Natural killer cell (primary cell): Measurements from ENCODE around the gene GPR3. TPM values are rescaled to one million over a fixed set of nuclear protein-coding genes. Genes with fewer than 3 reads are reported as not detected.
A peak's percentile ranks its signal among the peaks of the same experiment; 100 is the strongest.
"Not testable (repeated sequence)": the region's sequence is repeated elsewhere in the genome, so short reads cannot be mapped to it uniquely, and the experiment has no call there.

ENCODE experiments used
- ATAC-seq, 3 donors: fragments of 150-1000 bp in 2 of 3; fragments of 200-7000 bp in 1 of 3; cut with Tn5 transposase; 1 replicate in 1 of 3; 2 replicates in 2 of 3; pipeline ENCODE4 v1.10.0; 2021; ENCODE audit warnings: mild to moderate bottlenecking in 2 of 3, moderate library complexity in 2 of 3
- DNase-seq, 2 donors: peaks; one replicate each; pipeline versions ENCODE4 v3.0.0 to v3.0.0-alpha.2; 2013 to 2021; ENCODE audit warnings: mixed read lengths in 1 of 2
- H3K27ac ChIP-seq: one replicate; pipeline ENCODE4 v1.5.1; 2013; ENCODE audit warnings: mild to moderate bottlenecking, low read length
- H3K27me3 ChIP-seq: one replicate; pipeline ENCODE4 v1.6.1; 2013; ENCODE audit warnings: low read length; ENCODE audit not compliant: control insufficient read depth, insufficient read depth
- H3K36me3 ChIP-seq: one replicate; pipeline ENCODE4 v1.6.1; 2013; ENCODE audit warnings: low read length; ENCODE audit not compliant: control insufficient read depth, insufficient read depth
- H3K4me1 ChIP-seq: one replicate; pipeline ENCODE4 v1.6.1; 2013; ENCODE audit warnings: low read length; ENCODE audit not compliant: control insufficient read depth, insufficient read depth
- H3K4me3 ChIP-seq: one replicate; pipeline ENCODE4 v1.5.1; 2013; ENCODE audit warnings: low read length
- H3K9me3 ChIP-seq: one replicate; pipeline ENCODE4 v1.6.1; 2013; ENCODE audit warnings: low read length; ENCODE audit not compliant: control insufficient read depth, insufficient read depth
- H3K27ac Mint-ChIP-seq, 2 donors: one replicate each; pipeline ENCODE4 v1.8.0; 2022; ENCODE audit warnings: mild to moderate bottlenecking in 2 of 2, mixed read lengths in 2 of 2, moderate library complexity in 1 of 2
- H3K27me3 Mint-ChIP-seq, 2 donors: one replicate each; pipeline ENCODE4 v1.8.0; 2022; ENCODE audit warnings: low read depth in 2 of 2, mixed read lengths in 2 of 2
- H3K36me3 Mint-ChIP-seq: one replicate; pipeline ENCODE4 v1.8.0; 2022; ENCODE audit warnings: mixed read lengths
- H3K4me1 Mint-ChIP-seq, 2 donors: one replicate each; pipeline ENCODE4 v1.8.0; 2022; ENCODE audit warnings: mixed read lengths in 2 of 2
- H3K4me3 Mint-ChIP-seq: one replicate; pipeline ENCODE4 v1.8.0; 2022; ENCODE audit warnings: mild to moderate bottlenecking, moderate library complexity, mixed read lengths
- H3K9me3 Mint-ChIP-seq, 2 donors: one replicate each; pipeline ENCODE4 v1.8.0; 2022; ENCODE audit warnings: mixed read lengths in 2 of 2
- WGBS: methylation state at CpG from one replicate; pipeline ENCODE4 v1.1.7; 2013; ENCODE audit warnings: missing lambda C conversion rate; ENCODE audit not compliant: insufficient coverage; 5-methylcytosine and 5-hydroxymethylcytosine counted together
- intact Hi-C: fragments of 100-400 bp; cut with micrococcal nuclease; formaldehyde crosslinking; loops from one replicate; pipeline ENCODE4 v1.14.2; 2022
- total RNA-seq, 4 donors: library from RNA; stranded (reverse); fragments of 120-200 nt in 1 of 4; gene quantifications; one replicate each; pipeline versions ENCODE4 v1.2.3 to v1.2.4, GENCODE V29; 2013 to 2022
- TF ChIP-seq, protein P1 (sequence below): fragments of 200-600 bp; IDR thresholded peaks from one replicate; pipeline ENCODE4 v1.8.0; 2022; ENCODE audit warnings: antibody characterized with exemption

GPR3 gene
- total RNA-seq, 3 donors from 2014 or later (not counting 1 experiment from before 2014, with no cell fraction given), result 0.39 to 0.87 (median 0.60) TPM

DNA sequence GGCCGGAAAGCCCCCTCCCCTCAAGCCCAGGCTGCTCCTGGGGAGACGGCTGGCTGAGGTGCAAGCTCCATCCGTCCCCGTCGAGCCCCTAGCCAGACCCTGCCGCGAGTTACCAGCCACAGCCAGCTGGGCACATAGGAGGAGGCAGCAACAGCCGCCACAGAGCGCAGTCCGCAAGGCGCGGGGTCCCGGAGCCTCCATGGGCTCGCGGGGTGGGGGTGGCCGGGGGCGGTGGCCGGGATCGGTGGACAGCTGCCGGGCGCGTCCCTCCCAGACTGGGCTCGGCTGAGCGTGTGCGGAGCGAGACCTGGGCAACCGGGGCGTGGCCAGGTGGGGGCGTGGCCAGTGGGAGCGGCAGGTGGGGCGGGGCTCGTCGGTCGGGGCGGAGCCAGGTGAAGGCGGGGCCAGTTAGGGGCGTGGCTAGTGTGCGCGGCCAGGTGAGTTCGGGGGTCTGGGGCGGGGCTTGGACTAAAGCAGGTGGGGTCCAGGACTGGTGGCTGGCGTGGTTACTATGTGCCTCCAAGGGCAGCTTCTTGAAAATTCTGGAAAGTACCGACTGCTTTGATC lies 9.3 kb upstream of the GPR3 start, which contains the start of gene CD164L2:
Gene CD164L2, minus strand, starts transcription at position 295 of the 567 bp plus-strand sequence. Its CDS starts 94 bp downstream, at position 201.
- WGBS, result 26% methylated on average over 43 of the region's 43 CpGs
- Mint-ChIP-seq H3K4me3 (no peak within 1 kb of the TSS), H3K9me3 (no peaks in the 10 kb centered on the region), H3K27ac (no peak within 1 kb of the TSS), H3K27me3 (peaks cover 0 to 12% of the 10 kb centered on the region in 2 donors), H3K4me1 (no peaks in the 10 kb centered on the region), H3K36me3 (no peaks in the 10 kb centered on the region)
- Histone ChIP-seq H3K27ac (no peak within 1 kb of the TSS), H3K27me3 (no peaks in the 10 kb centered on the region), H3K4me3 (no peak within 1 kb of the TSS), H3K9me3 (no peaks in the 10 kb centered on the region), H3K36me3 (no peaks in the 10 kb centered on the region), H3K4me1 (no peaks in the 10 kb centered on the region)
- TF ChIP-seq, protein P1, sequence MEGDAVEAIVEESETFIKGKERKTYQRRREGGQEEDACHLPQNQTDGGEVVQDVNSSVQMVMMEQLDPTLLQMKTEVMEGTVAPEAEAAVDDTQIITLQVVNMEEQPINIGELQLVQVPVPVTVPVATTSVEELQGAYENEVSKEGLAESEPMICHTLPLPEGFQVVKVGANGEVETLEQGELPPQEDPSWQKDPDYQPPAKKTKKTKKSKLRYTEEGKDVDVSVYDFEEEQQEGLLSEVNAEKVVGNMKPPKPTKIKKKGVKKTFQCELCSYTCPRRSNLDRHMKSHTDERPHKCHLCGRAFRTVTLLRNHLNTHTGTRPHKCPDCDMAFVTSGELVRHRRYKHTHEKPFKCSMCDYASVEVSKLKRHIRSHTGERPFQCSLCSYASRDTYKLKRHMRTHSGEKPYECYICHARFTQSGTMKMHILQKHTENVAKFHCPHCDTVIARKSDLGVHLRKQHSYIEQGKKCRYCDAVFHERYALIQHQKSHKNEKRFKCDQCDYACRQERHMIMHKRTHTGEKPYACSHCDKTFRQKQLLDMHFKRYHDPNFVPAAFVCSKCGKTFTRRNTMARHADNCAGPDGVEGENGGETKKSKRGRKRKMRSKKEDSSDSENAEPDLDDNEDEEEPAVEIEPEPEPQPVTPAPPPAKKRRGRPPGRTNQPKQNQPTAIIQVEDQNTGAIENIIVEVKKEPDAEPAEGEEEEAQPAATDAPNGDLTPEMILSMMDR, result no peak
- peak; percentile 49 to 92 (median 69) for ATAC-seq
- intact Hi-C loops, result no loop called here
- peak in 1 of 2 donors; percentile 62 for DNase-seq

DNA sequence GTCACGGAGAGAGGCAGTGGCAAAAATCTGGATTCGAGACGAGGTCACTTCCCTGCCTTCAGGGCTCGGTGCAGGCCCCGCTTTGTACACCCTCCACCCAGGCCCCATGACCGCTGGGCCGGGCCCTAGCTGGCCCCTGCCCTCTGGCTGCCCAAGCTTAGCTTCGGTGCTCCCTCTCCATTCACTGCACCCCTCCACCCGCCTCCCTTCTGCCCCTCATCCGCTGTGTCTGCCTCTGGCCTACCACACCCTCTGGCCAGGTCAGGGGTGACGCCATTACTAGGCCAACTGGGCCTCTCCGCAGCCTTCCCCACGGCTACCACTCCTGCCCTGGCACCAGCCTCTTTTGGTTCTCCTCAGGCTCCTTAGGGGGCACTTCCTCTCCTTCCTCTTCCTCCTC lies 8.8 kb upstream of the GPR3 start:
- ATAC-seq, result no peak
- H3K27me3 ChIP-seq, result no peaks in the 10 kb centered on the region
- Mint-ChIP-seq H3K9me3 (no peaks in the 10 kb centered on the region), H3K36me3 (no peaks in the 10 kb centered on the region), H3K27ac (no peak overlapping the region), H3K4me1 (no peaks in the 10 kb centered on the region), H3K4me3 (no peak overlapping the region), H3K27me3 (peaks cover 0 to 14% of the 10 kb centered on the region in 2 donors)
- intact Hi-C loops, result no loop called here
- no peaks in the 10 kb centered on the region for H3K4me1 ChIP-seq
- no peak overlapping the region for H3K27ac ChIP-seq
- TF ChIP-seq, protein P1, result no peak
- no peaks in the 10 kb centered on the region for H3K36me3 ChIP-seq
- no peaks in the 10 kb centered on the region for H3K9me3 ChIP-seq
- H3K4me3 ChIP-seq, result no peak overlapping the region
- 91% methylated on average over 13 of the region's 13 CpGs for WGBS
- DNase-seq, result no peak

DNA sequence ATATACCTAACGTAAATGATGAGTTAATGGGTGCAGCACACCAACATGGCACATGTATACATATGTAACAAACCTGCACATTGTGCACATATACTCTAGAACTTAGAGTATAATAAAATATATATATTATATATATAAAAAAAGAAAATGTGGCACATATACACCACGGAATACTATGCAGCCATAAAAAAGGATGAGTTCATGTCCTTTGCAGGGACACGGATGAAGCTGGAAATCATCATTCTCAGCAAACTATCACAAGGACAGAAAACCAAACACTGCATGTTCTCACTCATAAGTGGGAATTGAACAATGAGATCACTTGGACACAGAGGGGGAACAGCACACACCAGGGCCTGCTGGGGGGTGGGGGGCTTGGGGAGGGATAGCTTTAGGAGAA lies 7.6 kb upstream of the GPR3 start:
- H3K9me3 Mint-ChIP-seq, H3K36me3 Mint-ChIP-seq, DNase-seq, H3K4me3 ChIP-seq, H3K27me3 ChIP-seq, H3K9me3 ChIP-seq, intact Hi-C loops, ATAC-seq, H3K36me3 ChIP-seq, H3K4me3 Mint-ChIP-seq, H3K4me1 ChIP-seq, H3K4me1 Mint-ChIP-seq, H3K27ac Mint-ChIP-seq, H3K27ac ChIP-seq: not testable (repeated sequence)
- peaks cover 0 to 16% of the 10 kb centered on the region in 2 donors for H3K27me3 Mint-ChIP-seq
- WGBS, result 100% methylated on average over 1 of the region's 3 CpGs

DNA sequence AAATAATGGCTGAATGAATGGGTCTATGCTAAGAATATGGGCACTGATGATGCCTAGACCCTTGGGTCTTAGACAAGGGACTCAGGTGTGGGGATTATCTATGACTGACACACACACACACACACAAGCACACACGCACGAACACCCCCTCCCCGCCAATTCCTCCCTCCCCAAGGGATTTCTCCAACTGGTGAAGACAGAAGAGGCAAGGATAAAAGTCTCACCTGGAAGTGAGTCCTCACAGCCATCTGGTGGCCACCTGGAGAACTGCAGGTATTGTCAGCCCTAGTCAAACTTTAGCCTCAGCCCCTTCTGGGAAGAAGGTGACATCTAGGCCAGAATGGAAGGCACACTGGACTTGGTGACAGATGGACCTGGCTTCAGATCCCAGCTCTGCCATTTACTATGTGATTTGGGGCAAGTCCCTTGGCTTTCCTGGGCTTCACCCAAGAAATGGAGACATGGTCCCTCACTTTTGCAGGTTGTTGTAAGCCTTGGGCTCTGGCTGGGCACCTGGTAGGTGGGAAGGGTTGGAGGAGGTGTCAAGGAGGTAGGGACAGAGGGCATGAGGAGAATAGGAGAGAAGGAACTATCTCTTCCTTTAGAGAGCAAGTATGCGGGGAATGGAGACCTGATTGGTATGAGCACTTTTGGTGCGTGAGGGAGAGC lies 4.0 kb upstream of the GPR3 start:
- Mint-ChIP-seq H3K9me3 (no peaks in the 10 kb centered on the region), H3K36me3 (no peaks in the 10 kb centered on the region), H3K27me3 (peaks cover 7 to 21% of the 10 kb centered on the region in 2 donors), H3K27ac (peak overlapping the region in 1 of 2 donors; percentile 61), H3K4me3 (no peak overlapping the region), H3K4me1 (peaks cover 9 to 15% of the 10 kb centered on the region in 2 donors)
- TF ChIP-seq, protein P1, result peak; percentile 76
- peak; percentile 64 to 87 for DNase-seq
- Histone ChIP-seq H3K4me1 (peaks cover 16% of the 10 kb centered on the region), H3K9me3 (no peaks in the 10 kb centered on the region), H3K36me3 (no peaks in the 10 kb centered on the region), H3K27ac (no peak overlapping the region), H3K27me3 (no peaks in the 10 kb centered on the region), H3K4me3 (no peak overlapping the region)
- WGBS, result 38% methylated on average over 5 of the region's 5 CpGs
- intact Hi-C loops, result loop anchor here (2.0 kb wide), 1 partner anchor 32 kb away; no protein-coding TSS in a partner anchor
- ATAC-seq, result peak in 1 of 3 donors; percentile 17
